GM21423 (cell line): ENCODE data around the gene MYO1E.
"Not testable (repeated sequence)": the region's sequence is repeated elsewhere in the genome, so short reads cannot be mapped to it uniquely, and the experiment has no call there.

Experiments used
- ATAC-seq: cut with Tn5 transposase; IDR thresholded peaks from one replicate; pipeline ENCODE4 v1.9.1; 2021; ENCODE audit warnings: mild to moderate bottlenecking, moderate library complexity; ENCODE audit not compliant: unreplicated experiment

Gene MYO1E

GRCh38 chr15:59296181-59296617 is 76.5 kb downstream of the MYO1E start:
- no peak for ATAC-seq

- no peak for ATAC-seq
Observed at GRCh38 chr15:59295261-59296001, 77.2 kb downstream of the MYO1E start.

GRCh38 chr15:59294574-59295260 is 78.0 kb downstream of the MYO1E start:
- ATAC-seq, result no peak

DNA sequence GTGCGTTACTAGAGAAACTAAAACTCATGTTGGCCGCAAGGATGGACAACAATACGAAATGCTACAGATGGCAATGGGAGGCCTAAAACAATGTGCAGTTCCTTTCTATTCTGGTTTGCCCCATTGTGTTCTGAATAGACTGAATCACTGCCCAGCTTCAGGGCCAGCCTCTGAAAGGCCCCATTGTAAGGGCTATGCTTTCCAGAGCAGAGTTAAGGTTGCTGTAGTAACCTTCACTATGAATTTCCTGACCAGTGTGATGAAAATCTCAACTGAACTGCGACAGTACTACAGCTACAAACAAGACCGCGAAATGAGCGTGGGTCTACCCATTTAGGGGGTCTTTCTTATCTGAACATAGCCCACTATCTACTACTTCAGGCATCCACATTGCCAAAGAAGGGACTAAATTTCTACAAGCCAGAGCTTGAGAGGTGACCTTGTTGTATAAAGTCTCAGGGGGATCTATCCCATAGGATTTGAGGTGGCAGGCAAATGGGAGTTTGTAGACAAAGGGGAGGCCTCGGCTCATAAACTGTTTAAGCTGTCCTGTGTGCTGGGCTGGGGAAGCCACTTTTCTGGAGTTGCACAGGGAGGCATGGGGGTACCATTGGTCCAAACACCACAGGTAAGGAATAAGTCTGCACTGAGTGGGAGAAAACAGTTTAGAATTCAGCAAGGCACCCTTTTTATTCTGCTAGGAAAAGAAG is 80.1 kb downstream of the MYO1E start:
- no peak for ATAC-seq

DNA sequence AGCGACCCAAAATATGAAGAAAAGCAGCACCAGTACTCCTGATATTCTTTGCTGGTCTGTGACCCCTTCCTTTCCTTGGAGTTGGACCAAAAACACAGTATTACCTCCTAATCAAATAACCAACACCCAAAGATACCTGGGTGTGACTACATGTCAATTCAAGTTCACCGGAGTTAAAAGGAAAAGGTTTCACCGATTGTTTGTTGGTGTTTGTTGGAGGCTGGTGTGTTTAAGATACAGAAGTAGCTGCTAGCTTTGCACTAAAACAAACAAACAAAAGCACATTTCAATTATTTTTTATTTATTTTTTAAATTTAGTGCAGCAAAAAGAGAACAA is 81.5 kb downstream of the MYO1E start:
- no peak for ATAC-seq

DNA sequence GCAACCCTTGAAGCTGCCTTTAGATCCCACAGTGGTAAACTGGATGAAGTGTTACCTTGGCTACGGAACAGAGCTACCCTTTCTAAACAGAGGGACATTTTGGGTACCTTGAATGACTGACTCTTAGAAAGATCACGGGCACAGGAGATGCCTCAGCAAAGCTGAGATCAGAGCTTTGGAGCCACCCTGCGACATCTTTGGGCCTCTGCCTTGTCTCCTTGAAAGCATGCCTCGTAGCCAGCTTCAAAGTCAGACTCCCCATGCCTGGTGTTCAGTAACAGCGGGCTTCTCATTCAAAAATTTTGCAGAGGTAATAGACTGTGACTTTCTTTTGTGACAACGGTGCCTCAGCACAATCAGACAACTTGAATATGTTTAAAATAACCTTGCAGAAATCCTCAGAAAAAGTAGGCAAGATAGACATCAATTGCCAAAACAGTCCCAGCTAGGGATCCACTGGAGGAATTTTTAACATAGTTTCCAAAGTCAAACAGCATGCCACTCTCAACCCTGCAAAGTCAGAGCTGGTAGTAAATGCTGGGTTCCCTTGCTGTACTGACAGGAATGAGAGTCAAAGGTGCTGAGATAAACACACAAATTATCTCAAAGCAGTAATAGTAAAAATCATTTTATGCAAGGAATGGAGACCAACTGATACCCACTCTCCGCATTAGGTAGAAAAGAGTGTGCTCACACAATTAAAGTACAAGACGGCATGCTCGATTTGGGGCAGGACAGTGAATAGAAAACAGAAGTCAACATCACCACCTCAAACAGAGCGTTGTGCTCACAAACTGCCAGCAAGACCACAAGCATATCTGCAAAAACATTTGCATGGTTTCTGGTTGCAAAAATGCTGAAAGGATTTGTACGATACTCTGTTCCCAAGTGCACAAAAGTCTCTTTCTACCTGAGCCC is 82.1 kb downstream of the MYO1E start:
- ATAC-seq, result no peak

DNA sequence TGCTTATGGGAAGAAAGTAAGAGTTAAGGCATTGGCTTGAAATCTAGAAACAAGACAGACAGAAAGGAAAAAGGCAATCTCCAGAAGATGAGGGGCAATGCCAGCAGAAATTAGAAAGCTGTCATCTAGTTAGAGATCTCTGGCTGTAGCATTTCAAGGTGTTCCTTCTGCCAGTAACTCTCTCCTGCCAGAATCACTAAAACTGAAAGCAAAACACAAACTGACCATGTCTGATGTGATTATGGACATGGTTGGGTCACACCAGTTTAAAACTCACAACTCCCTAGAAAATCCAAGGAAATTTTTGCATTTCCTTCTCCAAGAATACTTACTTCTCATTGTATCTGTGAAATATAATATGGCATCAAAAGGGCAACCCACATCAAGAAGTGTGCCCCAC is 83.1 kb downstream of the MYO1E start:
- ATAC-seq, result no peak

DNA sequence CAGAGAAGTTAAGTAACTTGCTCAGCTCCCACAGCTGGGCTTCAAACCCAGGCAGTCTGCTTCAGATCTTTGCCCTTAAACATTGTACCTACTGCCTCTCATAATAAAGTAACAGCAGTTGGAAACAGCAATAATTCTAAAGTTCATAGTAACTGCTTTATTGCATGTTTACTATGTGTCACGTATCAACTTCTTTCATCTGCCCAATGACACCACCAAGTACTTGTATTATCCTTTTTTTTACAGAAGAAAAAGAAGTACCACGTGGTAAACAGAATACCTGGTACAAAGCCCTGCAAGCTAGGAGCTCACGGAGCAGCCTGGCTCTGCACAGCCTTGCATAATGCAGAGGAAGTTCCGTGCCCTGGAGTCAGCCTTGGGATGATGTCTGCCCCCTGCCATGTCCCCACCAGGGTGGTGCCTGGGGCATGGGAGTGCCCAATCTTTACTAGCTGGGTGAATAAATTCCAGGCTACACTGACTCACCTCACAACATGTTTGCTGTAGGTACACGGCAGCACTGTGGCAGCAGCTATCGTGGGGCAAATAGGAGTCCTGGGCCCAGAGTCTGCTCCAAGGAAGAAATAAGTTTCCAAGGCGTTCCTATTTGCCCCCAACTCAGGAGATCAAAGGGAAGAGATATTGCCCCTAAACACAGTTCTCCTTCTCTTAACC is 88.8 kb downstream of the MYO1E start:
- no peak for ATAC-seq

DNA sequence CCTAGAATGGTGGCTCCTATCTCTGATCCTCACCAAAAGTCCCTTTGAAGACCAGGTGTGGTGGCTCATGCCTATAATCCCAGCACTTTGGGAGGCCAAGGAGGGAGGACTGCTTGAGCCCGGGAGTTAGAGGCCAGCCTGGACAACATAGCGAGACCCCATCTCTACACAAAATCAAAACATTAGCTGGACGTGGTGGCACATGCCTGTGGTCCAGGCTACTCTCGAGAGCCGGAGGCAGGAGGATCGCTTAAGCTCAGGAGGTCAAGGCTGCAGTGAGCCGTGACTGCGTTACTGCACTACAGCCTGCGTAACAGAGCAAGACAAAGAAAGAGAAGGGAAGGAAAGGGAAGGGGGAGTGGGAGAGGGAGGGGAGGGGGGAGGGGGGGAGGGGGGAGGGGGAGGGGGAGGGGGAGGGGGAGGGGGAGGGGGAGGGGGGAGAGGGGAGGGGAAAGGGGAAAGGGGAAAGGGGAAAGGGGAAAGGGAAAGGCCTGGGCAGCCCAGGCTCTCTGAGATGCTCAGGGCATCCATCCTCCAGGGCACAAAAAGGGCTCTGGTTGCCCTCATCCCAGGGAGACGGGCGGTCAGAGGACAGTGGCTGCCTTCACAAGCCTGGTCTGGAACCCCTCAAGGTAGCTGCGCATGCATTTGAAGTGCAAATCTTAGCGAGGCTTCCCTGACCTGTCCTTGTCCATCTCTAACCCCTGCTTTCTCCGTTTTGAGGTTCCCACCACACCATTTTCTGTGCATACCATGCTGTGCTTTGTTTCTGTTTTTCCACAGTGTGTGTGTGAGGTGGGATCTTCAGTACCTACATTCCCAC is 89.9 kb downstream of the MYO1E start:
- ATAC-seq, result no peak

GRCh38 chr15:59281699-59282098 is 91.0 kb downstream of the MYO1E start:
- no peak for ATAC-seq

DNA sequence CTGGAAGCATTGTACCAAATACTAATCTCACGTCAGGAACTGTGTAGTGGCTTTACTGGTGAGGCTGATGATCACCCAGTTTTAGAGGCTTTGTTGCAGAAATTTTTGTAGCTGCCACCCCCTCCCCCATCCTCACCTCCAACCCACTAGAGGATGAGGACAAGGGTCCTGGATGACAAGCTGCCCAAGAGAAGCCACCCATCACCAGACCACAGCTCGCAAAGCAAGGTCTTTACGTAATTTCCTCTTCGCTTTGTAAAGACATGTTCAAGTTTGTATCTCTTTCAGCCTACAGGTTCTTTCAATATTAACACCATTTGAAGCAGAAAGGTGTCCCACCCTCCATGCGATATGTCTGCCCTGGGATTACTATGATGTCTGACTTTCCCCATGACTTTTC is 91.8 kb downstream of the MYO1E start:
- ATAC-seq, result no peak

- not testable (repeated sequence) for ATAC-seq
Observed at GRCh38 chr15:59280292-59280691, 92.4 kb downstream of the MYO1E start.

DNA sequence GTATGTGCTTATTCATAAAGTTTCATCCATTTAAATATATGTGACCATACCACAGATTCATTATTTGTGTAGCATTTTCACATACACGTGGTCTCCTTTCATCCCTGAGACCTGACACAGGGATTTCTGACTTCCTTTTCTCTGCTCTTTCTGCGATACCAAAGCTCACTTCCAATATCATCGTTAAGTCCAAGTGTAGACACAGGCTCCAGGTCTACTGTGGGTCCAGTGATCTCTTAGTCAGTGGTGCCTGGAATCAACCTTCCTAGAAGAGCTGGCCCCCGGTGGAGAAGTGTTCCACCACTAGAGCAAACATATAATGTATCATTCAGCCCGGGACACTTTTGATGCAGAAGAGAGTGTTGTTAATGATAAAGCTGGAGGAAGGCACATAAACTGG is 93.6 kb downstream of the MYO1E start:
- ATAC-seq, result no peak

DNA sequence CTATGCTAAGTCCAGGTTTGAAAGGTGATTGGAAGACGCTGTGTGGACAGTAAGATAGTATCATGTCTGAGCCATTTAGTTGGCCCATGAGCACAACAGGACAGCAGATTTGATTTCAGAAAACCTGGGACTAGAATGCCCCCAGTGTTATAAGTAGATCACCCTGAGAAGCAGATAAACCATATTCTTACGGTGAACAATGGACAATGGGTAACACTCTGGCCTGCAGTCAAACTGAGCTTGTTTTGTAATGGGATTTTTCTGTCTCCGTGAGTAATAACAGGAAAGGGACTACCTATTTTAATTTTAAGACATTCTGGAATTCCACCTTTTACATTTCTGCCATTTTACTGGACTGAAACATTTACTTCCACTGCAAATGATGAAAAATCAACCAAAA is 94.6 kb downstream of the MYO1E start:
- no peak for ATAC-seq

DNA sequence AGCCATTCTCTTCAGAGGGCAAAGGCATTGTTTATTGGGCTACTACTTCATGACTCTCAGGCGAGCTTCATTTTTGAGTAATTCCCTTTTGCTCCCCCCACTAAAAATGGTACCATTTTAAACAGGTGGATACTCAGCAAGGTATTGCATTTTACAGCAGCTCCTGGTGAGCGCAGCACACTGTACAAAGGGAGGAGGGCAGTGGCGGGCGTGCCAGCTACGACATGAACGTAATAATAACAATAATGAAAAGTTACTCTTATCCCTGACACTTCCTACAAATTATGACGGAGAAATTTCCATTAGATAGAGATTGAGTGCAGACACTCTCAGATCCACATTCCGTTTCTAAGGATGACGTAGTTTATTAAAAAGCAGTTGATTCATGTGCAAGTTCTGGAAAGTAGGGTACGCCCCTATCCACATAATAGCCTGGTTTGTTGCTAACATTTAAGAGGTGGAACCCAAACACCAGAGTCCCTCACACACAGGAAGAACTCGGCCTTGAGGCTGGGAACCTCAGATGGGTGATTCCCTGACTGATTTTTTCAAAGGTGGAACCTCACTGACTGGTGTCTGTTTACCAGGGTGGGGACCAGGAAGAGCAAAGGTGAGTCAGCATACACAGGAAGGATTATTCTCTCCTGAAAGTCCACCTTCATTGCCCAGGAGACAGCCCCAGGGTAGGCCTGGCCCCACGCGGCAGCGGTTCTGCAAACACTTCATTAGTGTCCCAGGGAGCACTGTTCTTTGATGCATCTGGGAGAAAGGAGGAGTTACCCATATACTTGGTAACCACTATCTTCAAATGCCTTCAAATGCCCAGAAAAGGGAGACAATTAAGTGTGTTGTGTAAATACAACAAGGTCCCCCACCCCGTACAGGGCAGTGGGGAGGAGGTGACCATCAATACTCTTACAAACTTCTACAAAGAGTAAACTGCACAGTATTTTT is 96.2 kb downstream of the MYO1E start:
- ATAC-seq, result no peak

- ATAC-seq, result no peak
Observed at GRCh38 chr15:59274126-59274970, 98.3 kb downstream of the MYO1E start.

- ATAC-seq, result no peak
Observed at GRCh38 chr15:59273234-59273633, 99.4 kb downstream of the MYO1E start.
